Fibroblast of skin of scalp (primary cell): ENCODE results near the gene MOSMO.
A peak's percentile ranks its signal among the peaks of the same experiment; 100 is the strongest.

Source experiments
- DNase-seq: peaks from one replicate; pipeline ENCODE4 v3.0.0-alpha.2; 2013

MOSMO gene

DNA sequence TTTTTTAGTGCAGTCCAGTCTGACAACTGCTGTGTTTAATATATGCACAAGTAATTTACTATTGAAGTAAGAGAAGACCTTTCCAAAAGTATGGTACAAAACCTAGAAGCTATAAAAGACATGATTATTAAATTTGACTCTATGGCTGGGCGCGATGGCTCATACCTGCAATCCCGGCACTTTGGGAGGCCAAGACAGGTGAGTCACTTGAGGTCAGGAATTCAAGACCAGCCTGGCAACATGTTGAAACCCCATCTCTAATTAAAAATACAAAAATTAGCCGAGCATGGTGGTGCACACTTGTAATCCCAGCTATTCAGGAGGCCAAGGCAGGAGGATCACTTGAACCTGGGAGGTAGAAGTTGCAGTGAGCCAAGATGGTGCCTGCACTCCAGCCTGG lies 43.1 kb downstream of the MOSMO start:
- DNase-seq: no peak

GRCh38 chr16:22052980-22053379 lies 45.1 kb downstream of the MOSMO start:
- no peak for DNase-seq

- DNase-seq: no peak
Observed at GRCh38 chr16:22053921-22054341, 46.0 kb downstream of the MOSMO start.

DNA sequence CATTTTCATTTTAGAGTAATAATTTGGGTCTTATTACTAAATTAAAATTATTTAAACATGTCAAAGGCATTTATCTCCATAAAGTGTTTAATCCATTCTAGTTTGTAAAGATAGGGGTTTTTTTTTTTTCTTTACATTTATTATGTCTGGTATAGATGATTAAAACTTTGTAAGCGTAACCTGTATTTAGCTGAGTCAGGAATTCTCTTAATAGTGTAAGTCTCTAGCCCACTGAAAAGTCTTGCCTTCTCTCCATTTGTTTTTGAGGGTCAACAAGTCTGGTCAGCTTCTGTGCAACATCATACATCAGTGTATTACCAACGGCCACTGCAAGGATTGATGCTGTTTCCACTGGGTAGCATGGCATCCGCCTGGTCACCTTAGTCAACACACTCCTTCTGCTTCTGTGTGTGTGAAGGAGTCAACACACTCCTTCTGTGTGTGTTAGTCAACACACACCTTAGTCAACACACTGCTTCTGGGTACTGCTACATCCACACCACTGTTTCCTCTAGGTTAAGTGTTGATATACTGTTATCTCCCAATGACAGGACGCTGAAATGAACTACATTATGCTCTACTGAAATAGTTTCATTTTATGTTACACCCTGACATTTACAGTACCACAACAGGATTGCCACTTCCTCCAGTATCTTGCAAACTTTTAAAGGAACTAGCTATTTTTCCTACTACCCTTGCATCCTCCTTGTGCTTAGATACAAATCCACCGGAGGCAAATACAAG lies 47.1 kb downstream of the MOSMO start:
- DNase-seq: no peak

DNA sequence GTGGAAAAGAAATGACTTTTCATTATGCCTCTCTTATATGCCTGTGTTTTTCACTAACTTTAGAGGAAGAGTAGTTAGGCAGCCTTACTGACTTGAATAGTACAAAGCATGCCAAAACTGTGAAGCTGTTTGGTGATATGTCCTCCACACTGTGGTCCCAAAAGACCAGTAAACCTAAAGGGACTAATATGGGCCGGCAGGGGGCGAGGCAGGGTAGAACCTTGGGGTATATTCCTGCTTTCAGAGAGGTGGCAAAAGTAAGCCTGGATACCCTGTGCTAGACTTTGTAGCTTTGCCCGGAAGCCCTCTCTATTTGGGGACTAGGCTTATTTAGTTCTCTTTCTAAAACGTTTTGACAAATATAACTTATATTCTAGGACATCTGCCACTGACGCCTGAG lies 48.0 kb downstream of the MOSMO start:
- peak; percentile 2 for DNase-seq

DNA sequence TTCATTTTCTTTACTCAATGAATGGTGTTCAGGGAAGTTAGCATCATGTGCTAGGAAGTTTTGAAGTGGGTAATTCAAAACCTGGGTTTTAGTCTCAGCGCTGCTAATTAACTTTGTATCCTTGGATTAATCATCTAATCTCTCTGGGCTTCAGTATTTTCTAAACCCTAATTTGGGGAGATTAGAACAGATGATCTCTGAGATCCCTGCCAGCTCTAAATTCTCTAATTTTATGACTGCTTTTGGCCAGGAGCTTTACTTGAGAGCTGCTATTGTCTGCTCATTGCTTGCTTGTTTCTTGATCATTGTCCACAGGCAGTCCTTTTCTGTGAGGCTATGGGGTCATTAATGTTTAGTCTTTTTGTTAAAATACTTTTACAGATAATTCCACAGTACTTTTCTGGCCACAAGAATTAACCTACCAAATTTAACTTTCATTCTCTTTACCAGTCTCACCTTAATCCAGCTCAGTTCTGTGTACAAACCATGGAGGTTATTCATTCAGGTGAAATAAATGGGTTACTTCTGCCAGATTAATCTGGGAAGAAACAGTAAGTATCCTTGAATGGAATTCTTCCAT lies 56.1 kb downstream of the MOSMO start:
- DNase-seq: no peak

DNA sequence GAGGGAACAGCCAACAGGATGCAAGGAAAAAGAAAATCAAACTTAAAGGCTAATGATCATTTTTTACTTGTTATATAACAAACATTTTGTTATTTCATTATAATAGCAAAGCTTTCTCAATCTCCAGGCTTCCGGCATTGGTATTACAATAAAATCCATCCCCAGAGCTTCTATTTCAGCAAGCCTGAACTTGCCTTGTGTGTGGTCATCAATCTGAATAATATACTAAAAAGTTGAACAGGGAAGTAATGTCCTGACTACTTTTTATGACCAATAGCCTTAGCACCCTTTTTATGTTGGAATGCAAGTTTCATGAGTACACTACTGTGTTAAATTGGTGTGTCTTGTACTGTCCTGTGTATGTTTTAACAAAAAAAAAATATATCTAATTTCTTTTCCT lies 57.3 kb downstream of the MOSMO start:
- DNase-seq: no peak

DNA sequence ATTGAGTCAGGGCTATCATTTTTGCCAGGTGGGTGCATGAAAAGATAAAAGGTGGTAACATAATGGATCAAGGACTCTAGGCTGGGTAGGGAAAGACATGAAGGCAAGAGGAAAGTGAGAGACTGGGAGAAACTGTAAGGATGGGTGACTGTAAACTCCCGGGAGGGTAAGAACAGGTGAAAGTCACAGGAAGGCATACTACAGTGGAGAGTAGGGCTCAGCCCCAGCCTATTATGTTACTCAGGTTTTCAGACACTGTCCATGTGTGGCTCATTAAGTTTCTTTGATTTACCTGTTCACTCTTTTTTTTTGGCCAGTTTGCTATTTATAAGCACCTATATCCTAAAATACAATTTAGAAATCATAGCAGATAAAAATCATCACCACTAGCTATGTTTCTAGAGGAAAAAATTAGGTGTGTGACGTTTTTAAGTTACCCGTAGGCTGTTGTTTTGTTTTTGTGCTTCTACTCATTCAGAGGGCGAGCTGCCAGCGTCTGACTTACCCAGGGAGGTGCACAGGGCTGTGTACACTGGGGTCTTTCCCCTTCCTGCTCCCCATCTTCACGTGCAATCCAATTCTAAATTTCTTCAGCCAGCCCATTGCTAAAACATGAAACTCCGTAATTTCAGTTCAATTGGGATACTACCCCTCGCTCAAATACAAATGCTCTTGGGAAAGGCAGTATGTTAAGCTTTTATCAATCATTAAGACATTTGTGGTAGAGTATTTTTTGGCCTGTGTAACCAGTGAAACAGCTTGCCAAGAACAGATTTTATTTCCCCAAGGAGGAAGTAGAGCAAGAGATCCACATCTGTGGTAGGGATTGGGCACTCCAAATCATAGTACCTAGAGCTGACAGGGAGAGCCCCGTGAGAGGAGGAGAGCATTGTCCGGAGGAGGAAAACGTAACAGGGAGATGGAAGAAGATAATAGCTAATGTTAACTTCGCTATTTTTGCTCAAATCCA lies 62.7 kb downstream of the MOSMO start:
- DNase-seq: no peak

GRCh38 chr16:22071331-22071910 lies 63.5 kb downstream of the MOSMO start:
- DNase-seq: no peak

- no peak for DNase-seq
Observed at GRCh38 chr16:22073350-22073749, 65.4 kb downstream of the MOSMO start.

DNA sequence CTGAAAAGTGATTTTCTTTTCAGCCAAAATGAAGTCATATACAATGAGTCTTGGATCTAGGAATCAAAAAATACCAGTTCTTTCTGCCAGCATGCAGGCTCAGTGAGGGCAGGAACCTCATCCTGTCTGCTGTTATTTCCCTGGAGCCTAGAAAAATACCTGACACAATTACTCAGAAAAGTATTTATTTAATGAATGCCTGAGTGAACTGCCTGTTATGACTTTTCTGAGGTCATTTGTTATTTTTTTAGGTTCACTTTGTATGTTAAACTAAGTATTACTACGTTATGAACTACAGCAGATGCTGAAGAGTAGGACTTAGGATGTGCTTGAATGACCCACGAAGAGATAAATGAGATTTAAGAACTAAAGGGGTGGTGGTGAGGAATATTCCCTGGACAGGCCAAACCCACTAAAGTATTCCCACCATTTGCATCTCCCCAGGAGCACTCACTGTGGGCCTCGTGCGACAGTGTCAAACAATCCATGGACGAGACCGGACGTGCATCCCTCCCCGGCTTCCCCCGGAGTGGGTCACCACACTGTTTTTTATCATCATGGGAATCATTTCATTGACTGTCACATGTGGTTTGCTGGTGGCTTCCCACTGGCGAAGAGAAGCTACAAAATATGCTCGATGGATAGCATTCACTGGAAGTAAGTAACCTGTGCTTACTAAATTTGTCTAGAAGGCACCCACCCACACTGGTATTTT lies 67.3 kb downstream of the MOSMO start:
- peak; percentile 26 for DNase-seq

DNA sequence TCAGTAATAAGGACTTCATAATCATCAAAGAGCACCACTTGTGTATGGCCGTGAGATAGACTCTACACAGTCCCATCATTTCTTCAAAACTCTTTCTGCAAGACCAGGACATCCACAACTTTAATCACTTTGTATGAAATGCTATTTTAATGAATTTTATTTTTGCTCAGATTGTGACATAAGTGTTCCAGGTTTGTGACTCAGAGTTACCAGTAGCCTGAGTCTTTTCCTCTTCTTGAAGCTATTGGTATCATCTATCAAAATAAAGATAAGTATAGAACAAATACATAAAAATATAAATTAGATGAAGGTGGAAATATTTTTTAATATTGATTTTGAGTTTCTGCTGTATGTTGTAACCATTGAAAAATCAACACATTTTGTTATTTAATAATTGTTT lies 67.9 kb downstream of the MOSMO start:
- DNase-seq: no peak

DNA sequence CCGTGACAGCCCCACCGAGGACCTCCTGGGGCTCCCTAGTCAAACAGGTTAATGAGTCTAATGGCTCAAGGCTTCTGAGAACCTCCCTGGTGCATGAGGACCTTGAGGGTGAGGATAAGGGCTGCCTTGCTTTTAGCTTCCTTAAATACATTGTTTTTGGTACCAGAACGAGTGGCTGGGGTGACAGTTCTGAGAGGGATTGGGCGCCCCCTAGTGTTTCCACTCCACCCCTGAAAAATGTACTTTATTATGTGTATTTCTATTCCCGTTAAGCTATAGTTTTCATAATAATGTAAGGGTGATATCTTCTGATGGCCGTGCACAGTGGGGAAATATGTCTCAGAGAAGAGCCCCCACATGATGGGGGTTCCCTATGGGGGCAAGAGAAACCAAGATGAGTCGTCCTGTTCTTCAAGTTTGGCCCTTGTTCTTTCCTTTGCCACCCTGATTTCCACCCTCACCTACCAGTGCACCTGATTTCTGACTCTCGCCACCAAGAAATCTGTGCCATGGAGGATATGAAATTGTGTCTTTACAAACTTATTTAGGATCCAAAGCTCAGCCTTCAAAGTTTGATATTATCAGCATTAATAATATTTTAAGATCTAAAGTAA lies 69.9 kb downstream of the MOSMO start:
- peak; percentile 60 for DNase-seq

DNA sequence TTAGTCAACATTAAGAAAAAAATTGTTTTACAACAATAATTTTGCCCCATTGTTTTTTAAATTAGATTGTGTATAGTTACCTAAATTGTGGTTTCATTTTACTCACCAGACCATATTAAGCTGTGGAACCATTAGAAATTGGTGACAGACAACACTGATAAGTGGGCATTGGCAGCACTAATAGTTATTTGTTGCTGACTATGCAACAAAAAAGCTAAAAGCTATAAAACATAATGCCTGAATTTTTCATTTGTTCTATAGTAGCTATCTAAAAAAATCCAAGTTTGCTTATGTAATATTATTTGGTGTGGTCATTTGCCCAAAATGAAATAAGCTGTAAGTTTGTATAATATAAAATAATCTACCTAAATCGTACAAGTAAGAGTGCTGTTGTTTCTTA lies 70.7 kb downstream of the MOSMO start:
- DNase-seq: no peak

- DNase-seq: no peak
Observed at GRCh38 chr16:22081050-22081449, 73.1 kb downstream of the MOSMO start.

DNA sequence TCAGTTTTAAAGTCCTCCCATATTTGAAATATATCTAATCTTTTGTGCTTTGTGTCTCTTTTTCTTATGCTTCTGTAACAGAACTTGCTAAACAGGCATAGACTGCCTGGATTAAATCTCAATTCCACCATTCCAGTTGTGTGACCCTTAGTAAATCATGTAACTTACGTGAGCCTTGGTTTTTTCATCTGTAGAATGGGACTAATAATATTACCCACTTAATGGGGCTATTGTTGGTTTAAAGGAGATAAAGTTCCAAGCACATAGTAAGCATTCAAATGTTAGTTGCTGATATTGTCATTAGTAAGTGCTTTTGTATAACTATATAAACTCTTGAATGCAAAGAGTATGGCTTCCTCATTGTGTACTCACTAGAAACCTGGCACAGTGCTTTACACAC lies 78.5 kb downstream of the MOSMO start:
- DNase-seq: no peak

DNA sequence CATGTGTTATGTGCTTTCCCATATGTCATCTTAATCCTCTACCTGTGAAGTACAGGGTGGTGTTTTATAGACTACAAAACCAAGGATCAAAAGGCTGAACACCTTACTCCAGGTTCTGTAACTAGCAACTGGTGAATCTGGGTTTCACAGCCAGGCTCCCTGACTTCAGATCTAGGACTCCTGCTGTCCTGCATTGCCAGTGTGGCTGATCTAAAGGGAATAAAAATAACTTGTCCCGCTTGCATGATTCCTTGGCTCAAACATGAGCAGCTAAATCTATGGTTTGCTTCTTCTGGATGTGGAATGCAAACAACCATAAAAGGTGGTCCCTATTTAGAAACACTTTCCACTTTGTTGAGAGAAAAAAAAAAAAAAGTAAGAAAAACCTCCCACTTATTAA lies 80.7 kb downstream of the MOSMO start:
- no peak for DNase-seq

DNA sequence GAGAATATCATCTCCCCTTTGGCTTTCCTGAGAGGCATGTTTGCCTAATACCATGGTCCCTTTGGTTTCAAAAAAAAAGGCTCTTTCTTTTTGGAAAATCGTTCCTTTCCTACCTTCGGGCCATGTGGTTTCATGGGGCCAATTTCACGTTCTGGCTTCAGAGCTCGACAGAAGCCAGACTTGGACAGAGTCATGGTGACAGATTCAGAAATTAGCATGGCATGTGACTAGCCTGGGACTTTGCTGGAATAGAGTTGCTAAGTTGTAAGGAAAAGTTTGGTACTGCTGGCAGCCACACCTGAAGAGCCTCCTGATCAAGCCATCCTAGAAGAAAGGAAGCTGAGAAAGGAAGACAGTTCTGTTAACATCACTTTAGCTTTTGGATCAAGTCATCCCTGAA lies 82.0 kb downstream of the MOSMO start:
- no peak for DNase-seq

DNA sequence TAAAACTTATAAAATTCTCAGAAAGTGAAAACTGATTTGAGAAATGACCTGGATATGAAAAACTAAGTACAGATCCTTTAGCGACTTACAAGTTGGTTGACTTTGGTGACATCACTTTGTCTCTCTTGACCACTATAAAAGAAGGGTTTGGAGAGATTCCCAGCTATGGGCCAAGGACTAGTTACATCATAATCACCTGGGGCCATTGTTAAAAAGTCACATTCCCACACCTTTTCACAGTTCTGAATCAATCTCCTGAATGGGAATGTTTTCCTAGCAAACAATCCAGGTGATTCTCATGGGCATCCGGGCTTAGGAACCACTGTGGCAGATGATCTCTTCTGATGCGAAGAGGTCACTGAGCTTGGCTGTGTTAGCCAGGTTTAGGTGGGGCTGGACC lies 83.8 kb downstream of the MOSMO start:
- DNase-seq: no peak

- DNase-seq: peak; percentile 53
Observed at GRCh38 chr16:22092143-22092933, 84.4 kb downstream of the MOSMO start, which contains the start of gene VWA3A. TSS of gene VWA3A (plus strand) at chr16:22092541. CDS start at chr16:22092638, 97 bp downstream.

- no peak for DNase-seq
Observed at GRCh38 chr16:22093331-22093730, 85.4 kb downstream of the MOSMO start.
